Measurements from ENCODE around the gene TTLL5.

Gene TTLL5

GRCh38 chr14:75673345-75674035 lies 12.4 kb downstream of the TTLL5 start (continued):
- TF ChIP-seq POU6F1 (CRISPR knock-in tag; IDR thresholded peaks at IDR 0.05; ENCODE audit: borderline replicate concordance, low read depth) (no peak), ZNF565 (CRISPR knock-in tag; conservative IDR thresholded peaks at IDR 0.05; ENCODE audit: low read depth) (no peak)

DNA sequence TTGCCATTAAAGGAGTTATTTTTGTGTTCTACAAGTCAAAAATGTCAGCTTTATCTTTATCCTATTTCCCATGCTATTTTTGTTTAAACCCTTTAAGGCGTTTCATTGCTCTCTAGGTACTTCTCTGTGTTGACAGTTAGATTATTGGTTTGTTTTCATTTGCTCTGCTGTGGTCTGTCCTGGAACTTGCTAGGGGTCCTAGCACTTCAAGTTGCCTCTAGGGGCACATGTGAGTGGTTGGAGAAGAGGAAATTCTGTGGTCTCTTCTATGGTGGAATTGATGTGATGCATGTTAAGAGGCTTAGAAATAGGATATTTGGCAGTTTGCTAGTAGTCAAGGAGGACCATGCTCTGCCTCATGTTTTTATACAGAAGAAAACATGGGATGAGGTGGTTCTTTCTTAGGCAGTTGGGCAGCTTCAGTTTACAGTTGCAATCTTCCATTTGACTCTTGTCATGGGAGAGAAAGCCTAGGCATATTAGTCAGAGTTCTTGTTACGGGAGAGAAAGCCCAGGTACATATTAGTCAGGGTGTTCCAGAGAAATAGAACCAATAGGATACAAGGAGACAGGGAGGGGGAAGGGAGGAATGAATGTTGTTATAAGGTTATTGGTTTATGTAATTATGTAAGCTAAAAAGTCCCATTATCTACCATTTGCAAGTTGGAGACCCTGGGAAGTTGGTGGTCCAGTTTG lies 14.4 kb downstream of the TTLL5 start:
- ATAC-seq, result no peak
- TF ChIP-seq RARB (CRISPR knock-in tag; IDR thresholded peaks at IDR 0.05) (no peak), PATZ1 (CRISPR knock-in tag; IDR thresholded peaks at IDR 0.05; ENCODE audit: borderline replicate concordance) (no peak), POU6F1 (CRISPR knock-in tag; IDR thresholded peaks at IDR 0.05; ENCODE audit: borderline replicate concordance, low read depth) (no peak), TOX (CRISPR knock-in tag; IDR thresholded peaks at IDR 0.05; ENCODE audit: borderline replicate concordance) (no peak), ZFP3 (CRISPR knock-in tag; IDR thresholded peaks at IDR 0.05) (no peak), ZNF565 (CRISPR knock-in tag; conservative IDR thresholded peaks at IDR 0.05; ENCODE audit: low read depth) (no peak), PPARA (CRISPR knock-in tag; IDR thresholded peaks at IDR 0.05; ENCODE audit: borderline replicate concordance) (no peak), ZNF70 (CRISPR knock-in tag; IDR thresholded peaks at IDR 0.05) (no peak), TCF4 (CRISPR knock-in tag; IDR thresholded peaks at IDR 0.05; ENCODE audit: borderline replicate concordance) (no peak), ARNTL (CRISPR knock-in tag; IDR thresholded peaks at IDR 0.05; ENCODE audit: borderline replicate concordance, low read depth) (no peak), CREB5 (CRISPR knock-in tag; IDR thresholded peaks at IDR 0.05; ENCODE audit: low read depth) (no peak)
- TF ChIP-seq, protein P1, sequence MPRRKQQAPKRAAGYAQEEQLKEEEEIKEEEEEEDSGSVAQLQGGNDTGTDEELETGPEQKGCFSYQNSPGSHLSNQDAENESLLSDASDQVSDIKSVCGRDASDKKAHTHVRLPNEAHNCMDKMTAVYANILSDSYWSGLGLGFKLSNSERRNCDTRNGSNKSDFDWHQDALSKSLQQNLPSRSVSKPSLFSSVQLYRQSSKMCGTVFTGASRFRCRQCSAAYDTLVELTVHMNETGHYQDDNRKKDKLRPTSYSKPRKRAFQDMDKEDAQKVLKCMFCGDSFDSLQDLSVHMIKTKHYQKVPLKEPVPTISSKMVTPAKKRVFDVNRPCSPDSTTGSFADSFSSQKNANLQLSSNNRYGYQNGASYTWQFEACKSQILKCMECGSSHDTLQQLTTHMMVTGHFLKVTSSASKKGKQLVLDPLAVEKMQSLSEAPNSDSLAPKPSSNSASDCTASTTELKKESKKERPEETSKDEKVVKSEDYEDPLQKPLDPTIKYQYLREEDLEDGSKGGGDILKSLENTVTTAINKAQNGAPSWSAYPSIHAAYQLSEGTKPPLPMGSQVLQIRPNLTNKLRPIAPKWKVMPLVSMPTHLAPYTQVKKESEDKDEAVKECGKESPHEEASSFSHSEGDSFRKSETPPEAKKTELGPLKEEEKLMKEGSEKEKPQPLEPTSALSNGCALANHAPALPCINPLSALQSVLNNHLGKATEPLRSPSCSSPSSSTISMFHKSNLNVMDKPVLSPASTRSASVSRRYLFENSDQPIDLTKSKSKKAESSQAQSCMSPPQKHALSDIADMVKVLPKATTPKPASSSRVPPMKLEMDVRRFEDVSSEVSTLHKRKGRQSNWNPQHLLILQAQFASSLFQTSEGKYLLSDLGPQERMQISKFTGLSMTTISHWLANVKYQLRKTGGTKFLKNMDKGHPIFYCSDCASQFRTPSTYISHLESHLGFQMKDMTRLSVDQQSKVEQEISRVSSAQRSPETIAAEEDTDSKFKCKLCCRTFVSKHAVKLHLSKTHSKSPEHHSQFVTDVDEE (CRISPR knock-in tag; IDR thresholded peaks at IDR 0.05), result no peak

- ATAC-seq, result no peak
- TF ChIP-seq SNAI2 (CRISPR knock-in tag; IDR thresholded peaks at IDR 0.05), result no peak
- TF ChIP-seq ZNF8 (CRISPR knock-in tag; IDR thresholded peaks at IDR 0.05), result no peak
- no peak for TF ChIP-seq BACH2 (CRISPR knock-in tag; IDR thresholded peaks at IDR 0.05; ENCODE audit: borderline replicate concordance)
- TF ChIP-seq GLIS3 (CRISPR knock-in tag; IDR thresholded peaks at IDR 0.05), result no peak
- TF ChIP-seq RARB (CRISPR knock-in tag; IDR thresholded peaks at IDR 0.05), result no peak
- no peak for TF ChIP-seq CSDC2 (CRISPR knock-in tag; IDR thresholded peaks at IDR 0.05)
- no peak for TF ChIP-seq ZFP3 (CRISPR knock-in tag; IDR thresholded peaks at IDR 0.05)
- TF ChIP-seq, protein P1 (CRISPR knock-in tag; IDR thresholded peaks at IDR 0.05), result no peak
- TF ChIP-seq ARNTL (CRISPR knock-in tag; IDR thresholded peaks at IDR 0.05; ENCODE audit: borderline replicate concordance, low read depth), result no peak
- TF ChIP-seq ZNF565 (CRISPR knock-in tag; conservative IDR thresholded peaks at IDR 0.05; ENCODE audit: low read depth), result no peak
- TF ChIP-seq CSRNP3 (CRISPR knock-in tag; IDR thresholded peaks at IDR 0.05), result no peak
- no peak for TF ChIP-seq ZC3H10 (CRISPR knock-in tag; IDR thresholded peaks at IDR 0.05)
- TF ChIP-seq TCF4 (CRISPR knock-in tag; IDR thresholded peaks at IDR 0.05; ENCODE audit: borderline replicate concordance), result no peak
- TF ChIP-seq CREB5 (CRISPR knock-in tag; IDR thresholded peaks at IDR 0.05; ENCODE audit: low read depth), result no peak
- TF ChIP-seq ZNF70 (CRISPR knock-in tag; IDR thresholded peaks at IDR 0.05), result no peak
- TF ChIP-seq ESRRG (CRISPR knock-in tag; IDR thresholded peaks at IDR 0.05), result no peak
These were observed 24.9 kb downstream of the TTLL5 start for GRCh38 chr14:75685910-75686309.

Data from SK-N-SH treated with all-trans-retinoic acid at 6 μM for 48 hours (cell line).